ENCODE results near the gene GOSR2.

GOSR2 gene
- 24.4 to 45.7 (median 36.2) reads per million in 18 experiments for total RNA-seq

GRCh38 chr17:46922804-46923635 is at the start of gene GOSR2:
GOSR2 (plus strand) TSS chr17:46923160; CDS start chr17:46923193, 33 bp downstream.
- peak; percentile 86 to 91 for DNase-seq

GRCh38 chr17:46873941-46874645 is 48.9 kb upstream of the GOSR2 start:
- DNase-seq: no peak

- DNase-seq: no peak
These were observed 48.1 kb upstream of the GOSR2 start for GRCh38 chr17:46874906-46875305.

- no peak for DNase-seq
These were observed 47.1 kb upstream of the GOSR2 start for GRCh38 chr17:46875849-46876352.

- DNase-seq: no peak
These were observed 46.5 kb upstream of the GOSR2 start for GRCh38 chr17:46876353-46876887.

- DNase-seq: no peak
These were observed 46.0 kb upstream of the GOSR2 start for GRCh38 chr17:46876926-46877325.

GRCh38 chr17:46877466-46877865 is 45.5 kb upstream of the GOSR2 start:
- peak; percentile 16 to 40 for DNase-seq

- peak; percentile 70 to 77 for DNase-seq
These were observed 44.9 kb upstream of the GOSR2 start for GRCh38 chr17:46878055-46878454.

GRCh38 chr17:46879101-46879500 is 43.9 kb upstream of the GOSR2 start:
- DNase-seq: no peak

- no peak for DNase-seq
These were observed 41.9 kb upstream of the GOSR2 start for GRCh38 chr17:46881015-46881414.

- no peak for DNase-seq
These were observed 40.3 kb upstream of the GOSR2 start for GRCh38 chr17:46882666-46883065.

- no peak for DNase-seq
These were observed 39.0 kb upstream of the GOSR2 start for GRCh38 chr17:46883871-46884520.

GRCh38 chr17:46884552-46884951 is 38.4 kb upstream of the GOSR2 start:
- no peak for DNase-seq

GRCh38 chr17:46885415-46886309 is 37.3 kb upstream of the GOSR2 start:
- no peak for DNase-seq

- no peak for DNase-seq
These were observed 36.7 kb upstream of the GOSR2 start for GRCh38 chr17:46886310-46886663.

GRCh38 chr17:46887717-46888116 is 35.2 kb upstream of the GOSR2 start:
- DNase-seq: no peak

GRCh38 chr17:46888727-46889126 is 34.2 kb upstream of the GOSR2 start:
- DNase-seq: no peak

- DNase-seq: no peak
These were observed 33.4 kb upstream of the GOSR2 start for GRCh38 chr17:46889519-46889918.

- no peak for DNase-seq
These were observed 32.9 kb upstream of the GOSR2 start for GRCh38 chr17:46889992-46890564.

GRCh38 chr17:46890638-46891037 is 32.3 kb upstream of the GOSR2 start:
- no peak for DNase-seq

- no peak for DNase-seq
These were observed 30.7 kb upstream of the GOSR2 start for GRCh38 chr17:46892192-46892703.

Data from inflammatory macrophage (primary cell).